ENCODE results near the gene DNASE1L1.

Gene DNASE1L1

GRCh38 chrX:154381271-154381670 lies 27.8 kb downstream of the DNASE1L1 start:
- DNase-seq, result no peak

GRCh38 chrX:154380787-154381186 lies 28.3 kb downstream of the DNASE1L1 start:
- DNase-seq, result no peak

- no peak for DNase-seq
Measured at GRCh38 chrX:154380153-154380552, 28.9 kb downstream of the DNASE1L1 start.

DNA sequence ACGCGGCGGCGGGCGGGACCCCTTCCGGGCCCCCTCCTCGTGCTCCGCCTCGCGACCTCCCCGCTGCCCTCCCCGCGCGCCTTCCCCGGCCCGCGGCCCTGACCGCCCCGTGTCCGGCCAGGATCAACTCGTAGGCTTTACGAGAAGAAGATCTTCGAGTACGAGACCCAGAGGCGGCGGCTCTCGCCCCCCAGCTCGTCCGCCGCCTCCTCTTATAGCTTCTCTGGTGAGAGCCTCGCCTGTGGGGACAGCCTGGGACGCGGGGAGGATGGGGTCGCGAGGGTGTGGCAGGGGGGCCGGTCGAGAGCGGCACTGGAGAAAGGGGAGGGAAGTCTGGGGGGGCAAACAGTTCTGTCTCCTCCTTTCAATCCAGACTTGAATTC lies 29.5 kb downstream of the DNASE1L1 start:
- no peak for DNase-seq

DNA sequence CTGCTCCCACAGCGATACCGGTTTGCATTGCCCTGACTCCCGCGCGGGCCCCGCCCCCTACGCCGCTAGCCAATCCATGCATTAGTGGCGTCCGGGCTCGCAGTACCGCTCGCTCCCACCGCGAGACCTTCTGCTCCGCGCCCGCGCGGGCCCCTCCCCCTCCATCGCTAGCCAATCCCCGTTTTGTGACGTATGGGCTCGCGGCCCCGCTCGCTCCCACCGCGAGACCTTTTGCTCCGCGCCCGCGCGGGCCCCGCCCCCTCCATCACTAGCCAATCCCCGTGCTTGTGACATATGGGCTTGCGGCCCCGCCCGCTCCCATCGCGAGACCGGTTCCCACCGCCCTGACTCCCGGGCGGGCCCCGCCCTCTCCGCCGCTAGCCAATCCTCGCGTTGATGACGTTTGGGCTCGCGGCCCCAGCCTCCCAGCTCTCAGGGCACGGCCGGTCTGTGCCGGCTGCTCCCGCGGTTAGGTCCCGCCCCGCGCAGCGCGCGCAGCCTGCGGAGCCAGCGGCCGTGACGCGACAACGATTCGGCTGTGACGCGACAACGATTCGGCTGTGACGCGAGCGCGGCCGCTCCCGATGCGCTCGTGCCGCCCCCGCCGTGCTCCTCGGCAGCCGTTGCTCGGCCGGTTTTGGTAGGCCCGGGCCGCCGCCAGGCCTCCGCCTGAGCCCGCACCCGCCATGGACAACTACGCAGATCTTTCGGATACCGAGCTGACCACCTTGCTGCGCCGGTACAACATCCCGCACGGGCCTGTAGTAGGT lies 30.1 kb downstream of the DNASE1L1 start, which contains the start of gene EMD:
EMD (plus strand) TSS at position 497 of the 770 bp plus-strand sequence; CDS start at position 687, 190 bp downstream.
- DNase-seq, result peak; percentile 97

DNA sequence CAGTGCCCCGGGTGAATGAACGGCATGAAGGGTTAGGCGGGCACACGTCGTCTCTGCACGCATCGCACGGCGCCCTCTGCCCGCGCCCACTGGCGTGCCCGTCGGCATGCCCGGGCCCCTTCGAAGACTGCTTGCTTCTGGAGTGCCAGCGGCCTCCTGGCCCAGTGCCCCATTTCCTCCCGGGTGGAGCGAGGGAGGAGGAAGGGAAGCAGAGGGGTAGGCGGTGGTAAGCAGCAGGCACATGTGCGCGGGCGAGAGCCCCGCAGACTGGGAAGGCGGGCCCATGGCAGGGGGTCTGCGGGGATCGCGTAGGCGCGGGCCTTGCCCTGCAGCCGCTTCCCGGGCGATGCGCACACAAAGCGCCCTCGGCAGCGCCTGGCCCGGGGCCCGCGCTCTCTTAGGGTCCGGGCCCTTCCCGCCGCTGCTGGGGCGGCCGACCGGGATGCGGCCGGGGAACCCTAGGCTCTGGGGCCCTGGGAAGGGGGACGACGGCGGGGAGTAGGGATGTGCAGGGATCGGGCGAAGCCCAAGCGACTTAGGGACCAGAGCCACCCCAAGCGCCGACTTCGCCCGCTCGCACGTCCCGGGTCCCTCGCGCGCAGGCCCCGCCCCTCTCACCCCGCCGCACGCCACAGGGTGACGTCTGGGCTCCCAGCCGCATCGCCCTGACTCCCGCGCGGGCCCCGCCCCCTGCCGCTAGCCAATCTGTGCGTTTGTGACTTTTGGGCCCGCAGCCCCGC lies 30.8 kb downstream of the DNASE1L1 start:
- DNase-seq, result peak; percentile 71

DNA sequence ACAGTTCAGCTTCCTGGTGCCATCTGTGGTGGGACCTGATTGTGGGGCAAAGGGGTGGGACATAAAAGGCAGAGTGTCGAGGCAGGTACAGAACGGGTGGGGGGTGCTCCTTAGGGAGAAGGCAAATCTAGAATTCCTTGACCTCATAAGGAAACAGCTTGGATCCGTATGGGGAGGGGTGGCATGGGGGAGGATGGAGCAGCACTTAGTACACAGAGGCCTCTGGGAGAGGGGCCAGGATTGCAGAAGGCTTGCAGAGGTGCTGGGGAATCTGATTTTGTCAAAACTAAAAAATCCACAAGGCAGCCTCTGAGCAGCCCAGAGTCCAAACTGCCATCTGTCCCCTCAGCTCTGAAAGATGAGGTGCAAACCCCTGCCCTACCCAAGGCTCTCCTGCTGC lies 32.3 kb downstream of the DNASE1L1 start:
- no peak for DNase-seq

GRCh38 chrX:154375156-154375504 lies 33.9 kb downstream of the DNASE1L1 start:
- DNase-seq, result no peak

DNA sequence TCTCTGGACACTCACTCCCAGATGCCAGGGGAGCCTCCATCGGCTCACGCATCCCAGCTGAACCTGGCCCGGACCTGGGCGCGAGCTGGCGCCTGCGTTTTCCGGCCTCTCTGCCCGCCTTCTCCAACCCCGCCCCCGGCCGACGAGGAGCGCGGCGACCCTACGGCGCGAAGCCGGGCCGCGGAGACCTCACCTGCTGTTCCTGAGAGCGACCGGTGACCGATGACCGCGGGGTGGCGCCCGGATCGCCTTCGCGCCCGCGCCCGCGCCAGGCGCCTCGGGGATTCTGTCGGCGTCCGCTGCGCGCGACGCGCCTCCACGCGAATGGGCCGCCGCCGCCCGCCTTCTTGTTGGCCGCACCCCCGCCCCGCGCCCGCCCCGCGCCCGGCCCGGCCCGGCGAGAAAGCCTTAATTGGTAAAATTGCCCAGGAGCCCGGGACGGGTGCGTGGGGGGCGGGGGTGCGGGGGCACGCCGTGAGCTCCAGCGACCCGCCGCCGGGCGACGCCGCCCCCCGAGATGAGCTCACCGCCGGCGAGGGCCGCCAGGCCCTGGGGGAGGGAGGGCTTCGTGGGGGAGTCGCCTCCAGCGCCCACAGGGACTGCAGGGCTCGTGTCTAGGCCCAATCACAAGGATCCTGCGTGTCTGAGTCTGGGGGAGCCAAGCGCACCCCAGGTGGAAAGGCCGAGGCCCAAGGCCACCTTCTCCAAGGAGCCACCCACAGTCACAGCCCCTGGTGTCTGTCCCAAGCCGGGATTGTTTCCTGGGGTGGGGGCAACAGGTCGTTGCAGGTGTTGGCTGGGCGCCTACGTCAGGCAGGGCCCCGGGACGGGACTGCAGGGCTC lies 34.5 kb downstream of the DNASE1L1 start, which contains the start of gene FLNA:
FLNA (minus strand) TSS at position 322 of the 843 bp plus-strand sequence. CDS start 3,389 bp downstream, outside the sequence.
- DNase-seq, result peak; percentile 77

DNA sequence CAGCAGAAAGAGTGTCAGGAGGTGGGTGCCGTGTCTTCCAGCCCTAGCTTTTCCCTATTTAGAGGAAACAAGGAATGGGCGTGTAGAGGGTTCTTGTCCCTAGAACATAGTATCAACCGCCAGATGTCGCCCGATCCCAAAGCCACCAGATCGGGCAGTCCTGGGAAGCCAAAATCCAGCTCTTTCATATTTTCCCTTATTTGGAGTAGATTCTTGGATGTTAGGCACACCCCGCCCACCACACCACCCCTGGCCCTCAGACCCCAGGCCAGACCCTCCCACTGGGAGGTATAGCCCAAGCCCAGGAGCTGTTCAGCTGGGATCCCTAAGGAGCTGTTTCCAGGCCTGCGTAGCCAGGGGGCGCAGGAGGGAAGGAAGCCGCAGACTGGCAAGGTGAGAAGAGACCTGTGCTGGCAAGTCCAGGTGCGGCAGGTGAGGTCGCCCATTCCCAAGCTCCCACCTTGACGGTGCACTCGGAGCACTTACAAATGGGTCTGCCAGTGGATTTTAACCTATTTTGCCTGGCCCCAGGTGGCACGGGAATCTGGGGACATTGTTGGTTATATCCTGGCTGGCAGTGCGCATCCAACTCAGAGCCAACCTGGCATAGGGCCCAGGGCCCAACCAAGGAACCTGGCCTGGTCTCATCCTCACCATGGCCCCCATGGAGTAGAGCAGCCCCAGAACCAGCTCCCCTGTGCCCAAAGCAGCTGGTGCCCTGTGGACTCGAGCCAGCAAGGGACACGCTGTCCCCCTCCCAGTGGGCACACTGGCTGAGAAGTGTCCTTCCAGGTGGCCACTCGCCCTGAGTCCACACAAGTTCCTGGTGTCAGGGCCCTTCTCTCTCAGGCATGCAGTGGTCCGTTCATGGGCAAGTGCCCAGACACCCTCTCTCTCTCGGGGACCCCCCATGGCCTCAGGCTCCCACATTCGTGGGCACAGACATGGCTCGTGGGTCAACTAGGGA lies 35.4 kb downstream of the DNASE1L1 start:
- DNase-seq, result peak; percentile 93

DNA sequence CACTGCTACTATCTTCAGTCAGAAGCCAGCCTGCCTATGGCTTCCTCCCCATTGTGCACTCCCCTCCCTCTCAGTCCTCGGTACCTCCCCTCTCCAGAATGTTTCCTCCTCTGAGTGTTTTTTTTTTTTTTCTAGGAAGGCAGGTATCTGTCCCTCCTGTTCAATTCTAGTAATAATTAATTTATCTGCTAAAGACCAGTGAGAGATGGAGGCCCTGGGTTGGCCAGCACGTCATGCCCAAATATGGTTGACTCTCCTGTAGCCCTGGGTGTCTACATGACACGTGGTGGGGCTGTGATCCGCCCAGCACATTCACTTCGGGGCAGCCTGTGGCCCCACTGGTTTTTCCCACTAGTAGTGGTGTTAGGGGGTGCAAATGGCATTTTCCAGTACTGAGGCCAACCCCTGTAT lies 36.4 kb downstream of the DNASE1L1 start:
- peak; percentile 81 for DNase-seq

DNA sequence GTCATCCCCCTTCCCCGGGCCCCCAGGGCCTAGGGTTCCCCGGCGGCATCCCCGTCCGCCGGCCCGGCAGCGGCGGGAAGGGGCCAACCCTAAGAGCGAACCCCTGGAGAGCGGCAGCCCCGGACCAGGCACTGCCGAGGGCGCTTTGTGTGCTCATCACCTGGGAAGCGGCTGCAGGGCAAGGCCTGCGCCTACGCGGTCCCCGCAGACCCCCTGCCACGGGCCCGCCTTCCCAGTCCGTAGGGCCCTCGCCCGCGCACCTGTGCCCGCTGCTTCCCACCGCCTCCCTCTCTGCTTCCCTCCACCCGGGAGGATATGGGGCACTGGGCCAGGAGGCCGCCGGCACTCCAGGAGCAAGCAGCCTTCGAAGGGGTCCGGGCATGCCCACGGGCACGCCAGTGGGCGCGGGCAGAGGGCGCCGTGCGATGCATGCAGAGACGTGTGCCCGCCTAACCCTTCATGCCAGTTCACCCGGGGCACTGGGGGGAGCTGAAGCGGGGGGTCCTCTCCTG lies 37.2 kb downstream of the DNASE1L1 start:
- no peak for DNase-seq

- DNase-seq, result peak; percentile 91
Measured at GRCh38 chrX:154371017-154371788, 37.9 kb downstream of the DNASE1L1 start.

DNA sequence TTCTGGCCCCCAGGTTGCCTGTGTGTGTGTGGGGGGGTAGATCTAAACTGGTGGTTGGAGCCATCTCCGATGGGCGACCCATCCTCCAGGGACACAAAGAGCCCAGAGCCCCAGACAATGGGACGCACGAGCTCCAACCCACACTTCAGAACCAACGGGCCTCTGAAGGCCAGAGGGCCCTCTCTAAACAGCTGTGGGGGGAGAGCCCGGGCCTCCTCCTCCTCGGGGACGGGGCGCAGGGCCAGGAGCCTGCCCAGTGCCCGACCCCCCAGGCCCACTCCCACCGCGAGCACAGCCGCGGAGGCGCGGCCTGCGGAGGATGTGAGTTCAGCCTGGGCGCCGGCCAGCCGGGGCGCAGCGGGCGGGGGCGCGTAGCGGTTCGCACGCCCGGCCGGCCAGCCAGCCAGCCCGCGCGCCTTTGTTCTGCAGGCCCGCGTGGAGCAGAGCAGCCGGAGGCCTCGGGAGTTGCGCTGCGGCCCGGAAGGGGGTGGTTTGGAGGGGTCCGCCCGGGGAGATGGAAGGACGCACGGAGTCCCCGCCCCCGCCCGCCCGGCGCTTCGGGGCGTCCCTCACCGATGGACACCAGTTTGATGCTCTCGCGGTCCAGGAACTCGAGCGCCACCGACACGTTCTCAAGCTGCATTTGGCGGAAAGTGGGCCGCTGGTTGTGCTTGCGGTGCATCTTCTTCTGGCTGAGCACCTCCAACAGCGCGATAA lies 38.6 kb downstream of the DNASE1L1 start:
- no peak for DNase-seq

DNA sequence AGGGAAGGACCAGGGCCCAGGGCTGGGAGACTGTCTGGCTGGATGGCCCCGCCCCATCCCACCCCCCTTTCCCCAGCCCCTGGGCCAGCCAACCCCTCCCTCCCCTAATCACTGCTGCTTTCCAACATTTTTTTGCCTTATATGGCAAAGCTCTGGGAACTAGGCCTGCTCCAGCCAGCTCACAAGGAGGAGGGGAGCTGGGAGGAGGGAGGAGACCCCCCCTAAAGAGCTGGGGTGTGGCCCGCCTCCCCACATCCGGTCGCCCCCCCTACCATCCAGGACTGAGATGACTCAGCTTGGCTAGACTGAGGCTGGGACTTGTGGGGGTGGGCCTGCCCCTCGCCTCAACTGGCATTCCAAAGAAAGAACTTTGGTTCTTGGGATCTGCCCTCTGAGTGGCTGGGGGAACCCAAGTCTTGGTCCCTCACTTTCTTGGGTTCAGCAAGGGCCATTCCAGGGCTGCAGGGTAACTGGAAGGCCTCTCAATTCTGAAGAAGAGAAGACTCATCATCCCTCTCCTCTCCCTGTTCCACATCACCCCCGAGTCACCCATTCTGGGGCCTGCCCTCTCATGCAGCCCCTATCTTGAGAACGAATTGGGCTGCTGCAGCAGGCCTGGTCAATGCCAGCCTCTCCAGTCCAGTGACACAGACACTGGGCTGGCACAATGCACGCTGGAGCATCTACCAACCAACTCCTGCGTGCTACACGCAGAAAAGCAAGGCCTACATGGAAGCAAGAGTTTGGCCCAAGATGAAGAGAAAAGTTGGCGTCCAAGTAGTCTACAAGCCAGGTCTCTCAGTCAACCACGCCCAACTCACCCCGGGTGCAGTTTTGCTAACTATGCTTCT lies 39.4 kb downstream of the DNASE1L1 start:
- DNase-seq, result peak; percentile 95

DNA sequence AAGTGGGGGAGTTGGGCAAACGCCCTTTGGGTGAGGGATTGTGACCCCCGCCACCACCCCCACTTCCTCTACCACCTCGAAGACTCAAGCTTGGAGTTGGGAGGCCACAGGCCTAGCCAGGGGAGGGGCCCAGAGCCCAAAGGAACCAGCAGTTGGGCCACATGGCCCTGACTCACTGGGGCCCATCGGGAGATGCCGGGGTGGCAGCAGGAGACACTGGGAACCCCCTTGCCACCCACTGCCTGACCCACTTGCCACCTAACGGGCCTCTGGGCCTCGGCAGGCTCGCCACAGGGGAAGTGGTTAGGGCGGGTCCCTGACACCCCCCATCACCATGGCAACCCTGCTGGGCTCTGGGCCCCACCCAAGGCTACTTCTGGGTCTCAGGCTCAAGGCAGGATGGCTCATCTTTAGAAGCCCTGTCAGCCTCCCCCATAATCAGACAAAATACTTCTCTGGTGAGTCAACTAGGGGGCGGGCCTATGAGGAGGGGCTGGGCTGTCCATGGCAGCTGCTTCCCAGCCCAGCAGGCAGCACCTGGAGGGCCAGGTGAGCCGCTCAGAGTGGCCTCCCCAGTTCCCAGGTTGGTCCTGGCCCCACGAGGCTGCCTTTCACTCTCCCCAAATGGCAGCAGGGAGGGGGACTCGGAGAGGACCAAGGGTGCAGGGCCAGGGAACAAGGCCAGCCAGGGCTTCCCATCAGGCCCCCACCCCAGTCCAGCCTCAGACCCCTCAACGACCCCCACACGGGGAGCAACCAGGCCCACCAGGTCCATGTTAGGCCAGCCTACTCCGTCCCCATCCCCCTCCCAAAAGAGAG lies 40.2 kb downstream of the DNASE1L1 start:
- DNase-seq, result peak; percentile 92

DNA sequence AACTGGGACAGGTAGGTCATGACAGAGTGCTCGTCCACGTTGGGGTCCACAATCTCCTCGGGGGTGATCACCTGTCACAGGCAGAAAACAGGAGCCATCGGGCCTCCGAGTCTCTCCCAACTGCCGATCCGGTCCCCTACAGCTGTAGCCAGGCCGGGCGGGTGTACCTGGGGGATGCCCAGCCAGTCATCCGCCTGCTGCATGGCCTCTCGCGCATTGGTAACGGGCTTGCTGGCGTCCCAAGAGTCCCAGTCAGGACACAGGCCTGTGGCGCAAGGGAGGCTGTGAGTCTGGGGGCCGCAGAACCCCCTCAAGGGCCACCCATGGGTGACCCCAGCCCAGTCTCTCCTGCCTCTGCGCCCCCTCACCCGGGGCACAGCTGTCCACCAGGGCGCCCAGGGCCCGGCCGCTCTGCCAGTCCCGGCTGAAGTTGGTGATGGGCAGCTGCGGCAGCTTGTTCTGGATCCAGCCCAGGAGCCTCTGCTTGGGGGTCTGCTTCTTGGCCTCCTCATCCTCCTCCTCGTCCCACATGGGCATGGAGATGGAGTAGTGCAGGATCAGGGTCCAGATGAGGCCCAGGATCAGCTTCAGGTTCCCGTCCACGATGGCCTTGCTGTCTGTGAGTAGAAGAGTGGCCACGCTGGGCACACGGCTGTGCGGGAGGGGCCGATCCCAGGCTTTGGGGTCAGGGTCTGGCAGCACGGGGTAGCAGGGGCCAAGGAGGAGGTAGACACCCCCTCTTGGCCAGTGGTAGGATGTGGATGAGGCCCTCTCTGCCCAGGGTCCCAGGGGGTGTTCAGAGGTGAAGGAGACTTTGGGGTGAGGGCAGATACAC lies 41.4 kb downstream of the DNASE1L1 start:
- DNase-seq, result no peak

All from fibroblast of skin of back (primary cell).